ENCODE data around the gene PLXNA2. TPM values are rescaled to one million over a fixed set of nuclear protein-coding genes. Genes with fewer than 3 reads are reported as not detected.

The PLXNA2 gene
- total RNA-seq, 2 experiments from 2014 or later, result 0.84 to 1.6 TPM

- no peak overlapping the region for H3K27ac Mint-ChIP-seq
- no peak overlapping the region for H3K4me3 Mint-ChIP-seq
- no peaks in the 10 kb centered on the region for H3K4me1 Mint-ChIP-seq (ENCODE audit: low read depth)
- DNase-seq (no peak), ATAC-seq (no peak)
- ChIA-PET CTCF (interaction anchor here (2.8 kb wide), 1 partner anchor 11 kb away, joined by 9 read pairs; no protein-coding TSS in a partner anchor), POLR2A (no interaction called here)
- H3K36me3 Mint-ChIP-seq (ENCODE audit: low read depth), result no peaks in the 10 kb centered on the region
- H3K9me3 Mint-ChIP-seq (ENCODE audit: insufficient read depth), result no peaks in the 10 kb centered on the region
- H3K27me3 Mint-ChIP-seq (ENCODE audit: low read depth), result no peaks in the 10 kb centered on the region
Measured at GRCh38 chr1:208010487-208011071, 233.6 kb downstream of the PLXNA2 start.

GRCh38 chr1:208009706-208010444 lies 234.3 kb downstream of the PLXNA2 start:
- POLR2A ChIA-PET, result no interaction called here
- no peaks in the 10 kb centered on the region for H3K9me3 Mint-ChIP-seq (ENCODE audit: insufficient read depth)

GRCh38 chr1:208009303-208009702 lies 234.9 kb downstream of the PLXNA2 start:
- no peak for DNase-seq
- H3K27ac Mint-ChIP-seq, result no peak overlapping the region
- no peaks in the 10 kb centered on the region for H3K9me3 Mint-ChIP-seq (ENCODE audit: insufficient read depth)
- H3K4me1 Mint-ChIP-seq (ENCODE audit: low read depth), result no peaks in the 10 kb centered on the region
- ATAC-seq, result no peak
- H3K27me3 Mint-ChIP-seq (ENCODE audit: low read depth), result no peaks in the 10 kb centered on the region
- CTCF ChIA-PET, result interaction anchor here (1.1 to 1.6 kb wide), 2 partner anchors 12 to 124 kb away, joined by 3 to 6 read pairs; no protein-coding TSS in a partner anchor
- H3K4me3 Mint-ChIP-seq, result no peak overlapping the region
- POLR2A ChIA-PET, result no interaction called here
- no peaks in the 10 kb centered on the region for H3K36me3 Mint-ChIP-seq (ENCODE audit: low read depth)

More at GRCh38 chr1:208009706-208010444, 234.3 kb downstream of the PLXNA2 start:
- CTCF ChIA-PET, result interaction anchor here (1.6 kb wide), 1 partner anchor 12 kb away, joined by 6 read pairs; no protein-coding TSS in a partner anchor
- DNase-seq, result no peak
- no peak for ATAC-seq
- Mint-ChIP-seq H3K36me3 (ENCODE audit: low read depth) (no peaks in the 10 kb centered on the region), H3K4me3 (no peak overlapping the region), H3K27ac (no peak overlapping the region), H3K4me1 (ENCODE audit: low read depth) (no peaks in the 10 kb centered on the region), H3K27me3 (ENCODE audit: low read depth) (no peaks in the 10 kb centered on the region)

GRCh38 chr1:208008534-208008933 lies 235.7 kb downstream of the PLXNA2 start:
- POLR2A ChIA-PET, result no interaction called here
- Mint-ChIP-seq H3K27ac (no peak overlapping the region), H3K9me3 (ENCODE audit: insufficient read depth) (no peaks in the 10 kb centered on the region), H3K4me1 (ENCODE audit: low read depth) (no peaks in the 10 kb centered on the region), H3K27me3 (ENCODE audit: low read depth) (no peaks in the 10 kb centered on the region), H3K4me3 (no peak overlapping the region), H3K36me3 (ENCODE audit: low read depth) (no peaks in the 10 kb centered on the region)
- no peak for ATAC-seq
- CTCF ChIA-PET, result interaction anchor here (1.1 to 1.6 kb wide), 2 partner anchors 11 to 123 kb away, joined by 3 to 6 read pairs; no protein-coding TSS in a partner anchor
- no peak for DNase-seq

- Mint-ChIP-seq H3K9me3 (ENCODE audit: insufficient read depth) (no peaks in the 10 kb centered on the region), H3K4me3 (no peak overlapping the region), H3K27me3 (ENCODE audit: low read depth) (no peaks in the 10 kb centered on the region), H3K4me1 (ENCODE audit: low read depth) (no peaks in the 10 kb centered on the region), H3K27ac (no peak overlapping the region), H3K36me3 (ENCODE audit: low read depth) (no peaks in the 10 kb centered on the region)
- ChIA-PET POLR2A (interaction anchor here (0.6 kb wide), 1 partner anchor 88 kb away, joined by 3 read pairs; no protein-coding TSS in a partner anchor), CTCF (interaction anchor here (1.1 to 1.6 kb wide), 3 partner anchors 10 to 123 kb away, joined by 3 to 6 read pairs (median 6); no protein-coding TSS in a partner anchor)
- DNase-seq, result no peak
- no peak for ATAC-seq
Measured at GRCh38 chr1:208007938-208008342, 236.2 kb downstream of the PLXNA2 start.

GRCh38 chr1:208007319-208007937 lies 236.8 kb downstream of the PLXNA2 start:
- POLR2A ChIA-PET, result interaction anchor here (0.6 kb wide), 2 partner anchors 89 to 418 kb away, joined by 3 read pairs; no protein-coding TSS in a partner anchor

GRCh38 chr1:208006258-208006920 lies 237.8 kb downstream of the PLXNA2 start:
- no peak overlapping the region for H3K27ac Mint-ChIP-seq
- H3K4me3 Mint-ChIP-seq, result no peak overlapping the region
- POLR2A ChIA-PET, result no interaction called here
- H3K27me3 Mint-ChIP-seq (ENCODE audit: low read depth), result no peaks in the 10 kb centered on the region
- H3K4me1 Mint-ChIP-seq (ENCODE audit: low read depth), result no peaks in the 10 kb centered on the region
- DNase-seq, result no peak
- CTCF ChIA-PET, result interaction anchor here (1.3 kb wide), 1 partner anchor 9 kb away, joined by 6 read pairs; no protein-coding TSS in a partner anchor
- H3K36me3 Mint-ChIP-seq (ENCODE audit: low read depth), result no peaks in the 10 kb centered on the region
- no peaks in the 10 kb centered on the region for H3K9me3 Mint-ChIP-seq (ENCODE audit: insufficient read depth)
- no peak for ATAC-seq

More at GRCh38 chr1:208007319-208007937, 236.8 kb downstream of the PLXNA2 start:
- ATAC-seq, result no peak
- no peaks in the 10 kb centered on the region for H3K4me1 Mint-ChIP-seq (ENCODE audit: low read depth)
- CTCF ChIA-PET, result interaction anchor here (1.3 kb wide), 1 partner anchor 10 kb away, joined by 6 read pairs; no protein-coding TSS in a partner anchor
- no peak overlapping the region for H3K4me3 Mint-ChIP-seq
- H3K9me3 Mint-ChIP-seq (ENCODE audit: insufficient read depth), result no peaks in the 10 kb centered on the region
- no peak overlapping the region for H3K27ac Mint-ChIP-seq
- no peaks in the 10 kb centered on the region for H3K36me3 Mint-ChIP-seq (ENCODE audit: low read depth)
- DNase-seq, result no peak
- no peaks in the 10 kb centered on the region for H3K27me3 Mint-ChIP-seq (ENCODE audit: low read depth)

- no peak for DNase-seq
- H3K27me3 Mint-ChIP-seq (ENCODE audit: low read depth), result peaks cover 3% of the 10 kb centered on the region
- H3K4me1 Mint-ChIP-seq (ENCODE audit: low read depth), result no peaks in the 10 kb centered on the region
- no peak overlapping the region for H3K4me3 Mint-ChIP-seq
- no peak for ATAC-seq
- no peaks in the 10 kb centered on the region for H3K9me3 Mint-ChIP-seq (ENCODE audit: insufficient read depth)
- CTCF ChIA-PET, result no interaction called here
- POLR2A ChIA-PET, result no interaction called here
- H3K36me3 Mint-ChIP-seq (ENCODE audit: low read depth), result no peaks in the 10 kb centered on the region
- H3K27ac Mint-ChIP-seq, result no peak overlapping the region
Measured at GRCh38 chr1:208004851-208005250, 239.3 kb downstream of the PLXNA2 start.

- Mint-ChIP-seq H3K36me3 (ENCODE audit: low read depth) (no peaks in the 10 kb centered on the region), H3K27me3 (ENCODE audit: low read depth) (peaks cover 3% of the 10 kb centered on the region), H3K4me3 (no peak overlapping the region), H3K9me3 (ENCODE audit: insufficient read depth) (no peaks in the 10 kb centered on the region), H3K4me1 (ENCODE audit: low read depth) (no peaks in the 10 kb centered on the region), H3K27ac (no peak overlapping the region)
- ChIA-PET CTCF (interaction anchor here (1.8 kb wide), 1 partner anchor 19 kb away, joined by 3 read pairs; no protein-coding TSS in a partner anchor), POLR2A (interaction anchor here (0.5 kb wide), 1 partner anchor 199 kb away, joined by 3 read pairs; no protein-coding TSS in a partner anchor)
- DNase-seq, result no peak
- ATAC-seq, result no peak
Measured at GRCh38 chr1:208003241-208003640, 240.9 kb downstream of the PLXNA2 start.

- Mint-ChIP-seq H3K36me3 (ENCODE audit: low read depth) (no peaks in the 10 kb centered on the region), H3K4me3 (no peak overlapping the region), H3K4me1 (ENCODE audit: low read depth) (no peaks in the 10 kb centered on the region), H3K27me3 (ENCODE audit: low read depth) (peaks cover 3% of the 10 kb centered on the region), H3K9me3 (ENCODE audit: insufficient read depth) (no peaks in the 10 kb centered on the region), H3K27ac (no peak overlapping the region)
- ATAC-seq (no peak), DNase-seq (no peak)
- ChIA-PET POLR2A (no interaction called here), CTCF (interaction anchor here (1.8 kb wide), 1 partner anchor 19 kb away, joined by 3 read pairs; no protein-coding TSS in a partner anchor)
Measured at GRCh38 chr1:208002672-208003071, 241.5 kb downstream of the PLXNA2 start.

GRCh38 chr1:208002078-208002477 lies 242.1 kb downstream of the PLXNA2 start:
- Mint-ChIP-seq H3K27ac (no peak overlapping the region), H3K9me3 (ENCODE audit: insufficient read depth) (no peaks in the 10 kb centered on the region), H3K4me3 (no peak overlapping the region), H3K4me1 (ENCODE audit: low read depth) (no peaks in the 10 kb centered on the region), H3K27me3 (ENCODE audit: low read depth) (peaks cover 3% of the 10 kb centered on the region), H3K36me3 (ENCODE audit: low read depth) (no peaks in the 10 kb centered on the region)
- DNase-seq (no peak), ATAC-seq (no peak)
- POLR2A ChIA-PET, result no interaction called here
- CTCF ChIA-PET, result interaction anchor here (1.8 kb wide), 1 partner anchor 20 kb away, joined by 3 read pairs; no protein-coding TSS in a partner anchor
